GM23338 (cell line): ENCODE results near the gene FAM120A. TPM values are rescaled to one million over a fixed set of nuclear protein-coding genes. Genes with fewer than 3 reads are reported as not detected.

Experiments
- ATAC-seq: fragments of 200-7000 bp; cut with Tn5 transposase; 3 replicates; pipeline ENCODE4 v1.9.1; 2020
- DNase-seq: peaks from one replicate; pipeline ENCODE4 v3.0.0-alpha.2; 2015; ENCODE audit warnings: low spot score
- H2AFZ ChIP-seq: fragments of 200-600 bp; sonication (generic); 2 replicates; pipeline ENCODE4 v1.8.0; 2016; ENCODE audit warnings: antibody characterized with exemption, mild to moderate bottlenecking, moderate library complexity
- H3F3A ChIP-seq: fragments of 200-600 bp; sonication (generic); replicated peaks from 2 replicates; pipeline ENCODE4 v1.8.0; 2017; ENCODE audit warnings: antibody characterized with exemption, mixed run types, low read depth
- H3K27ac ChIP-seq: fragments of 200-600 bp; sonication (generic); 2 replicates; pipeline ENCODE4 v1.6.1; 2016; ENCODE audit warnings: low read depth
- H3K27me3 ChIP-seq: fragments of 200-600 bp; sonication (generic); 2 replicates; pipeline ENCODE4 v1.8.0; 2016; ENCODE audit warnings: mild to moderate bottlenecking, mixed run types, moderate library complexity; ENCODE audit not compliant: insufficient read depth
- H3K36me3 ChIP-seq: fragments of 200-600 bp; sonication (generic); 2 replicates; pipeline ENCODE4 v1.8.0; 2016; ENCODE audit warnings: mild to moderate bottlenecking; ENCODE audit not compliant: insufficient read depth
- H3K4me1 ChIP-seq: fragments of 200-600 bp; sonication (generic); 2 replicates; pipeline ENCODE4 v1.8.0; 2016; ENCODE audit warnings: mild to moderate bottlenecking, moderate library complexity; ENCODE audit not compliant: insufficient read depth
- H3K4me2 ChIP-seq: fragments of 200-600 bp; sonication (generic); 2 replicates; pipeline ENCODE4 v1.7.1; 2017; ENCODE audit warnings: mixed run types
- H3K4me3 ChIP-seq: fragments of 200-600 bp; sonication (generic); 2 replicates; pipeline ENCODE4 v1.6.1; 2016; ENCODE audit warnings: mixed run types
- H3K79me2 ChIP-seq: fragments of 200-600 bp; sonication (generic); replicated peaks from 2 replicates; pipeline ENCODE4 v1.8.0; 2017; ENCODE audit warnings: mild to moderate bottlenecking; ENCODE audit not compliant: insufficient read depth
- H3K9me2 ChIP-seq: fragments of 200-600 bp; sonication (generic); 2 replicates; pipeline ENCODE4 v1.8.0; 2017; ENCODE audit not compliant: insufficient read depth
- H4K20me1 ChIP-seq: fragments of 200-600 bp; sonication (generic); replicated peaks from 2 replicates; pipeline ENCODE4 v1.8.0; 2017; ENCODE audit warnings: mild to moderate bottlenecking; ENCODE audit not compliant: insufficient read depth
- H3K27ac Mint-ChIP-seq: 2 replicates; pipeline ENCODE4 v1.8.0; 2020; ENCODE audit warnings: inconsistent platforms, mild to moderate bottlenecking, moderate library complexity, mixed read lengths
- H3K27me3 Mint-ChIP-seq: 3 replicates; pipeline ENCODE4 v1.8.0; 2022; ENCODE audit warnings: low read depth, mild to moderate bottlenecking, moderate library complexity, mixed read lengths, inconsistent platforms; ENCODE audit not compliant: insufficient read depth, poor library complexity
- H3K36me3 Mint-ChIP-seq: 3 replicates; pipeline ENCODE4 v1.8.0; 2021; ENCODE audit warnings: low read depth, mild to moderate bottlenecking, inconsistent platforms, moderate library complexity, mixed read lengths
- H3K4me1 Mint-ChIP-seq: 3 replicates; pipeline ENCODE4 v1.8.0; 2020; ENCODE audit warnings: mild to moderate bottlenecking, inconsistent platforms, mixed read lengths
- H3K4me3 Mint-ChIP-seq: 3 replicates; pipeline ENCODE4 v1.8.0; 2021; ENCODE audit warnings: moderate library complexity, mild to moderate bottlenecking, inconsistent platforms, mixed read lengths
- H3K9me3 Mint-ChIP-seq: 3 replicates; pipeline ENCODE4 v1.8.0; 2020; ENCODE audit warnings: moderate library complexity, mild to moderate bottlenecking, inconsistent platforms, mixed read lengths
- EZH2 ChIP-seq: fragments of 200-600 bp; sonication (generic); IDR thresholded peaks from one replicate; pipeline ENCODE4 v1.8.0; 2017; ENCODE audit warnings: antibody characterized with exemption, mild to moderate bottlenecking, low read depth; ENCODE audit not compliant: unreplicated experiment
- ZNF462 ChIP-seq: fragments of 250-450 bp; sonication (Bioruptor Pico); IDR thresholded peaks from 2 replicates; pipeline ENCODE4 v1.5.0; 2020; ENCODE audit warnings: mild to moderate bottlenecking, moderate library complexity
- polyA plus RNA-seq: library from polyadenylated mRNA; unstranded; fragments of >200 nt; fragmentation: Nextera tagmentation; extraction: Ambion mirVana; gene quantifications from 2 replicates; pipeline ENCODE4 v1.2.1, GENCODE V29; 2016
- total RNA-seq: library from RNA; depleted of rRNA; stranded (reverse); fragments of >200 nt; shearing (Covaris generic); gene quantifications from 2 replicates; pipeline ENCODE4 v1.2.3, GENCODE V29; 2014

The FAM120A gene
- total and polyA plus RNA-seq, 2 experiments from 2014 or later, result 28.2 to 52.5 TPM

GRCh38 chr9:93488244-93488643 is 36.8 kb downstream of the FAM120A start:
- H3K27ac Mint-ChIP-seq, result no peak overlapping the region
- H4K20me1 ChIP-seq, result peaks cover 21% of the 10 kb centered on the region
- peaks cover 83% of the 10 kb centered on the region for H3K79me2 ChIP-seq

More at GRCh38 chr9:93488244-93488643, 36.8 kb downstream of the FAM120A start:
- H3K27me3 Mint-ChIP-seq, result peaks cover 2% of the 10 kb centered on the region
- H2AFZ ChIP-seq, result no peak overlapping the region
- no peaks in the 10 kb centered on the region for H3F3A ChIP-seq
- H3K27me3 ChIP-seq, result no peaks in the 10 kb centered on the region
- H3K36me3 Mint-ChIP-seq, result peaks cover 44% of the 10 kb centered on the region
- no peak overlapping the region for H3K4me3 Mint-ChIP-seq
- no peak overlapping the region for H3K4me3 ChIP-seq
- H3K9me2 ChIP-seq, result no peaks in the 10 kb centered on the region
- DNase-seq, result no peak
- ATAC-seq, result no peak
- no peak for TF ChIP-seq ZNF462 (CRISPR knock-in tag)
- TF ChIP-seq EZH2, result no peak
- H3K27ac ChIP-seq, result no peak overlapping the region
- H3K9me3 Mint-ChIP-seq, result no peaks in the 10 kb centered on the region
- peaks cover 4% of the 10 kb centered on the region for H3K4me1 Mint-ChIP-seq
- no peak overlapping the region for H3K4me2 ChIP-seq
- no peaks in the 10 kb centered on the region; the same call in 1 of the 2 replicates for H3K36me3 ChIP-seq
- H3K4me1 ChIP-seq, result no peaks in the 10 kb centered on the region
